Tibial nerve (tissue), 4 donors: ENCODE data around the gene TP53I3.

Experiments
- CTCF ChIP-seq, 5 experiments: fragments of 200-600 bp in 3 of 5; fragments of 450-650 bp in 2 of 5; sonication (generic) in 3 of 5; IDR thresholded peaks; one replicate each; pipeline ENCODE4 v1.5.1; 2016 to 2019; ENCODE audit warnings: antibody characterized with exemption in 5 of 5, mild to moderate bottlenecking in 3 of 5, moderate library complexity in 2 of 5
- EP300 ChIP-seq, 2 donors: sonication (generic); formaldehyde crosslinking; IDR thresholded peaks; one replicate each; pipeline ENCODE4 v1.6.1; 2017; ENCODE audit warnings: antibody characterized with exemption in 2 of 2, mild to moderate bottlenecking in 1 of 2
- POLR2A ChIP-seq, 2 donors: fragments of 450-650 bp; IDR thresholded peaks; one replicate each; pipeline ENCODE4 v1.6.1; 2017; ENCODE audit warnings: antibody characterized with exemption in 2 of 2, mild to moderate bottlenecking in 2 of 2, moderate library complexity in 2 of 2

DNA sequence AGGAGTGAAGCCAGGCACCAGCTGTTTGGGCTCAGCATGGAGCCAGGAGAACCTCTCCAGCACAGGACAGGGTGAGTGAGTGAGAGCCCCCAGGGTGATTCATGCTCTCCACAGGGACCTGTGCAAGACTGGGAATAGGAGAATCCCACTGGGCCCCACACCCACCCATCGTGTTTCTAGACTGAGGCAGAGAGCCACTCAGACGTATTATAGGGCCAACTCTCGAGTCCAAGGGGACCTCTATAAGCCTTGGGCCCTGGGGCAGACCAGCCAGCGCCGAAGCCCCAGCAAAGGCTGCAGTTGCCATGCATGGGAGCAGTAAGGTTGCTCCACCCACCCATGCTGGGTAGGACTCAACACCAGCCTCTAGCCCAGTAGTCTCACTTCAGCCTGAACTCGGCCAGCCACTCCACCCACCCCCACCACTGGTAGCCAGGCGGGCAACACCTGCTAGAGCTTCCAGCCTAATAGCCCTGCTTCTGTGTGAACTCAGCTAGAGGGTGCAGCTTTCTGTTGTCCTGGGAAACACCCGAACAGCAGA, 19.5 kb upstream of the TP53I3 start:
- TF ChIP-seq POLR2A (IDR thresholded peaks at IDR 0.05) (no peak), CTCF (IDR thresholded peaks at IDR 0.05) (no peak), EP300 (IDR thresholded peaks at IDR 0.05) (no peak)
